Ovary (tissue), 9 donors: ENCODE measurements around the gene DDX25. TPM values are rescaled to one million over a fixed set of nuclear protein-coding genes. Genes with fewer than 3 reads are reported as not detected.

ENCODE experiments used
- DNase-seq, 5 donors: peaks; one replicate each; pipeline ENCODE4 v3.0.0-alpha.2; 2019 to 2020
- H3K27ac ChIP-seq, 2 donors: fragments of 200-600 bp; one replicate each; pipeline versions ENCODE4 v1.5.1 to v1.8.0; 2019 to 2022
- H3K27me3 ChIP-seq: fragments of 200-600 bp; one replicate; pipeline ENCODE4 v1.8.0; 2022
- H3K36me3 ChIP-seq: fragments of 200-600 bp; sonication (generic); one replicate; pipeline ENCODE4 v1.5.1; 2019
- H3K4me1 ChIP-seq: one replicate; pipeline ENCODE4 v1.8.1; 2013; ENCODE audit warnings: mild to moderate bottlenecking, moderate library complexity; ENCODE audit not compliant: insufficient read depth
- H3K4me3 ChIP-seq: fragments of 200-600 bp; sonication (generic); one replicate; pipeline ENCODE4 v1.5.1; 2017
- H3K9me3 ChIP-seq, 2 donors: fragments of 200-600 bp in 1 of 2; sonication (generic) in 1 of 2; one replicate each; pipeline versions ENCODE4 v1.5.1 to v1.8.1; 2013 to 2019; ENCODE audit warnings: mild to moderate bottlenecking in 1 of 2, moderate library complexity in 1 of 2
- EP300 ChIP-seq: sonication (generic); formaldehyde crosslinking; IDR thresholded peaks from one replicate; pipeline ENCODE4 v1.6.1; 2017; ENCODE audit warnings: antibody characterized with exemption
- POLR2A ChIP-seq: fragments of 450-650 bp; IDR thresholded peaks from one replicate; pipeline ENCODE4 v1.6.1; 2017; ENCODE audit warnings: antibody characterized with exemption, mild to moderate bottlenecking, moderate library complexity
- WGBS, 3 donors: extraction: QIAGEN DNeasy Blood & Tissue Kit in 1 of 3; methylation state at CpG; one replicate each; pipeline versions ENCODE4 v1.1.5 to v1.1.7; 2013 to 2017; 5-methylcytosine and 5-hydroxymethylcytosine counted together
- intact Hi-C, 4 donors: fragments of 100-400 bp; cut with DNase I; formaldehyde crosslinking; loops; one replicate each; pipeline versions ENCODE4 v1.11.0 to v1.15.1; 2022 to 2023
- polyA plus RNA-seq, 2 donors: library from polyadenylated mRNA; stranded (reverse); fragments of 200-250 nt in 1 of 2; fragments of 350-450 nt in 1 of 2; fragmentation: Illumina TruSeq in 1 of 2; extraction: RNeasy Lipid Tissue Mini Kit (QIAGEN cat#74804) in 1 of 2; gene quantifications; one replicate each; pipeline ENCODE4 v1.2.3, GENCODE V29; 2013 to 2014
- total RNA-seq, 7 donors: library from RNA; depleted of rRNA in 2 of 7; stranded (reverse); fragments of >200 nt in 2 of 7; fragmentation: NEBNext Ultra II Directional in 3 of 7; extraction: Animal tissue kit (Norgen Biotek cat#: 25700) in 3 of 7; gene quantifications; one replicate each; pipeline versions ENCODE4 v1.1.0 to v1.2.4, GENCODE V29; 2016 to 2023
- TF ChIP-seq, protein P1 (sequence below), 3 donors: fragments of 450-650 bp in 2 of 3; fragments of 200-600 bp in 1 of 3; IDR thresholded peaks; one replicate each; pipeline versions ENCODE4 v1.5.1 to v1.8.0; 2016 to 2022; ENCODE audit warnings: antibody characterized with exemption in 3 of 3, mild to moderate bottlenecking in 1 of 3
- donor health status: DM: no; HTN: no; CAD: no; lungs with moderate emphysema.
- donor health status: DM: no; HTN: no; CAD: no.
- donor health status: Bipolar disorder and iron deficiency.
- donor health status: DM: yes; HTN: yes; CAD: no.
- donor health status: DM: no; HTN: no; CAD: no.
- donor health status: DM: yes; HTN: yes; CAD: no.

The DDX25 gene
- total and polyA plus RNA-seq, 9 donors: 0.23 to 0.92 (median 0.58) TPM; not detected in 1

DNA sequence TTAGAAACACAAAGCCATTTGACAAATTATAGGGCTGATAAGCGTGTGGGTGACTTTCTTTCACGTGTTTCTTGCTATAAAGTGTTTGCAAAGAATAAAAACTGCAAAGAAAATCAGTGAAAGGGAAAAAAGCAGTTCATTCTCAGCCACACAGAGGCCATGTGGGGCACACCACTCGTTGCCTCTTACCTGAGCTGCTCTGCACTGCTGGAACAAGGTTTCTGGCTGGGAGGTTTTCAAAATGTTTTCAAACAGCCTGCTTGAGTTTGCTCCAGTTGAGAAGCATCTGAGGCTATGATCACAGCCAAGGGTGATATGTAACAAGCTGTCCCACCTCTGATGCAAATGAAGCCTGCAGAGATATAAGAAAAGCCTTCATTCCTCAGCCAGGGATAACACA is 26.8 kb downstream of the DDX25 start:
- intact Hi-C loops: no loop called here

DNA sequence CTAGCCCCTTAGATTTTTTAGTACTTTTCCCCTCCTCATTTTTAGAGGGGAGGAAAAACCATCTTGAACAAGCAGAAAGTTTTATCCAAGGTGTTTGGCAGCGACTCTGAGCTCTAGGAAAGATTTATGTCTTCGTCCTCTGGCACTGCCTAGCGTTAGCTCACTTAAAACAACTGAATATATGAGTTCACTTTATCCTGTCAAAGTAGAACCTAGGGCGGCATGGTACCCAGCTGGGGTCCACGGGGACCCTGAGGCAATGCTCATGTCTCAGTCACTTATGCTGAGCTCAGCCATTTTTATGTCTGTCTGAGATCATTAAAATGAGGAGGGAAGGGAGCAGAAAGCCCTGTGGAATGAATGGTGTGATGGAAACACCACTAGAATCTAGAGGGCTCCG is 27.4 kb downstream of the DDX25 start:
- no peaks in the 10 kb centered on the region for H3K27me3 ChIP-seq
- no peaks in the 10 kb centered on the region for H3K9me3 ChIP-seq
- H3K27ac ChIP-seq: no peak overlapping the region
- 42 to 61% (median 59%) methylated on average over 6 of the region's 6 CpGs for WGBS, 3 donors
- TF ChIP-seq EP300: no peak
- no peak for TF ChIP-seq POLR2A
- TF ChIP-seq, protein P1, sequence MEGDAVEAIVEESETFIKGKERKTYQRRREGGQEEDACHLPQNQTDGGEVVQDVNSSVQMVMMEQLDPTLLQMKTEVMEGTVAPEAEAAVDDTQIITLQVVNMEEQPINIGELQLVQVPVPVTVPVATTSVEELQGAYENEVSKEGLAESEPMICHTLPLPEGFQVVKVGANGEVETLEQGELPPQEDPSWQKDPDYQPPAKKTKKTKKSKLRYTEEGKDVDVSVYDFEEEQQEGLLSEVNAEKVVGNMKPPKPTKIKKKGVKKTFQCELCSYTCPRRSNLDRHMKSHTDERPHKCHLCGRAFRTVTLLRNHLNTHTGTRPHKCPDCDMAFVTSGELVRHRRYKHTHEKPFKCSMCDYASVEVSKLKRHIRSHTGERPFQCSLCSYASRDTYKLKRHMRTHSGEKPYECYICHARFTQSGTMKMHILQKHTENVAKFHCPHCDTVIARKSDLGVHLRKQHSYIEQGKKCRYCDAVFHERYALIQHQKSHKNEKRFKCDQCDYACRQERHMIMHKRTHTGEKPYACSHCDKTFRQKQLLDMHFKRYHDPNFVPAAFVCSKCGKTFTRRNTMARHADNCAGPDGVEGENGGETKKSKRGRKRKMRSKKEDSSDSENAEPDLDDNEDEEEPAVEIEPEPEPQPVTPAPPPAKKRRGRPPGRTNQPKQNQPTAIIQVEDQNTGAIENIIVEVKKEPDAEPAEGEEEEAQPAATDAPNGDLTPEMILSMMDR (IDR thresholded peaks at IDR 0.05): no peak
- no peaks in the 10 kb centered on the region for H3K36me3 ChIP-seq
- no peak for DNase-seq
- intact Hi-C loops: no loop called here
- no peak overlapping the region for H3K4me3 ChIP-seq
- peaks cover 3% of the 10 kb centered on the region for H3K4me1 ChIP-seq

More for the DNA sequence above, 26.8 kb downstream of the DDX25 start:
- no peaks in the 10 kb centered on the region for H3K27me3 ChIP-seq
- WGBS, 3 donors: 61 to 82% (median 79%) methylated on average over 3 of the region's 3 CpGs
- H3K9me3 ChIP-seq: no peaks in the 10 kb centered on the region
- H3K4me3 ChIP-seq: no peak overlapping the region
- H3K27ac ChIP-seq: no peak overlapping the region
- no peak for DNase-seq
- TF ChIP-seq POLR2A (no peak), EP300 (no peak)
- TF ChIP-seq, protein P1 (IDR thresholded peaks at IDR 0.05): no peak
- peaks cover 3% of the 10 kb centered on the region for H3K4me1 ChIP-seq
- no peaks in the 10 kb centered on the region for H3K36me3 ChIP-seq

GRCh38 chr11:125932301-125932700 is 28.0 kb downstream of the DDX25 start:
- H3K4me1 ChIP-seq: peaks cover 3% of the 10 kb centered on the region
- H3K36me3 ChIP-seq: no peaks in the 10 kb centered on the region
- WGBS, 3 donors: 88 to 92% (median 88%) methylated on average over 9 of the region's 9 CpGs
- no peak overlapping the region for H3K27ac ChIP-seq
- H3K27me3 ChIP-seq: no peaks in the 10 kb centered on the region
- intact Hi-C loops: no loop called here
- H3K9me3 ChIP-seq: no peaks in the 10 kb centered on the region
- no peak for DNase-seq
- H3K4me3 ChIP-seq: no peak overlapping the region
- TF ChIP-seq, protein P1 (IDR thresholded peaks at IDR 0.05): no peak
- TF ChIP-seq EP300 (no peak), POLR2A (no peak)

DNA sequence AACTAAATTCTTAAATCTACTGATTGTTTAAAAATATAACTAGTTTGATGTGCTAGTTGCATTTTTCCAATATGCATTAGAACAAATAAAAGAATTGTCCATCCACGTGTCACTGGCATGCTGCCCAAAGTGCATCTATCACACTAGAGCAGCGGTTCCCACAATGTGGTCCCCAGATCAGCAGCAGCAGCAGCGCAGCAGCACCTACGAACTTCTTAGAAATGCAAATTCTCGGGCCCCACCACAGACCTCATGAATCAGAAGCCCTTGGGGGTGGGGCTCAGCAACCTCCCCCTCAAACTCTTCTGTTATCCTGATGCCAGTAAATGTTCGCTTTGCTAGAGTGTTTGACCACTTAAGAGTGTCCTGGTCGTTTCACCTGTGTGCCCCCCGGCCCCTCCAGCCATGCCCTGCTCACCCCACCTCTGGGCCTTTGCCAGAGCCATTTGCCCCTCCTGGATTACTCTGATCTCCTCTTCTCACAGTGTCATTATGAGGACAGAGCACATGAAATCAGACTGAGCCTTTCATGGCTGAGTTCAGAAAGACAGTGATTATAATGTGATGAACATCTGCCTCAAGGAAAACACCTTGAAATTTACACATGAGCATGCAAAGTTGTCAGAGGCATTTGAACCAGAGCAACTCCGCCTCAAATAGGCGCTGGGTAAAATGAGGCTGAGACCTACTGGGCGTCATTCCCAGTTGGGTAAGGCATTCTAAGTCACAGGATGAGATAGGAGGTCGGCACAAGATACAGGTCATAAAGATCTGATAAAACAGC is 28.9 kb downstream of the DDX25 start:
- Histone ChIP-seq H3K4me1 (peaks cover 3% of the 10 kb centered on the region), H3K27me3 (no peaks in the 10 kb centered on the region), H3K27ac (no peak overlapping the region), H3K9me3 (no peaks in the 10 kb centered on the region), H3K36me3 (no peaks in the 10 kb centered on the region), H3K4me3 (no peak overlapping the region)
- intact Hi-C loops: no loop called here
- DNase-seq: no peak
- WGBS, 3 donors: 74 to 83% (median 79%) methylated on average over 12 of the region's 12 CpGs
- TF ChIP-seq, protein P1 (IDR thresholded peaks at IDR 0.05): no peak
- TF ChIP-seq EP300: no peak
- TF ChIP-seq POLR2A: no peak
